ENCODE data around the gene G6PC1. TPM values are rescaled to one million over a fixed set of nuclear protein-coding genes. Genes with fewer than 3 reads are reported as not detected.
"Not testable (repeated sequence)": the region's sequence is repeated elsewhere in the genome, so short reads cannot be mapped to it uniquely, and the experiment has no call there.

G6PC1 gene
- total and polyA plus RNA-seq, 2 of the 4 experiments (the other 2 are of a cell fraction): not detected

GRCh38 chr17:42880776-42881310 is 19.8 kb upstream of the G6PC1 start:
- Histone ChIP-seq H3K56ac (ENCODE audit: extremely low read depth, insufficient read depth, low read length) (no peak overlapping the region), H3K36me3 (ENCODE audit: control insufficient read depth, insufficient read depth, low read length) (no peaks in the 10 kb centered on the region), H3K9me1 (ENCODE audit: insufficient read depth, low read length) (no peaks in the 10 kb centered on the region), H3K27ac (ENCODE audit: insufficient read depth, low read length) (no peak overlapping the region), H4K20me1 (ENCODE audit: insufficient read depth, low read length) (no peaks in the 10 kb centered on the region), H4K5ac (ENCODE audit: low read depth, low read length) (no peak overlapping the region), H2BK5ac (ENCODE audit: low read depth, low read length, poor library complexity, severe bottlenecking) (no peak overlapping the region), H3K79me1 (ENCODE audit: low read depth in 1 of 2, low read length in 2 of 2) (no peaks in the 10 kb centered on the region), H2AK5ac (ENCODE audit: low read depth, low read length) (no peak overlapping the region), H3K9ac (ENCODE audit: low read depth, low read length) (no peak overlapping the region), H3K23ac (ENCODE audit: low read depth, low read length) (no peak overlapping the region), H3K9me3 (ENCODE audit: control insufficient read depth, insufficient read depth, low read length) (no peaks in the 10 kb centered on the region), H2BK15ac (ENCODE audit: low read depth, low read length) (no peak overlapping the region), H2AFZ (replicated peaks; ENCODE audit: low read length, poor library complexity) (no peak overlapping the region), H4K8ac (ENCODE audit: low read depth in 2 of 2, low read length in 2 of 2) (no peak overlapping the region), H3K4me2 (ENCODE audit: low read depth, low read length) (no peak overlapping the region), H3K14ac (replicated peaks; ENCODE audit: low read depth, low read length) (no peak overlapping the region), H2AK9ac (replicated peaks; ENCODE audit: low read depth, low read length, poor library complexity) (no peak overlapping the region), H2BK20ac (ENCODE audit: low read depth, low read length) (no peak overlapping the region), H3K27me3 (ENCODE audit: control insufficient read depth, insufficient read depth, low read length) (peaks cover 31% of the 10 kb centered on the region), H3K4me1 (ENCODE audit: control insufficient read depth, insufficient read depth, low read length) (peaks cover 2% of the 10 kb centered on the region; the same call in 1 of the 2 replicates), H3K4ac (ENCODE audit: low read depth, low read length) (no peak overlapping the region), H4K91ac (ENCODE audit: insufficient read depth, low read depth, low read length) (no peak overlapping the region), H2BK120ac (ENCODE audit: low read depth, low read length) (no peak overlapping the region), H3K4me3 (ENCODE audit: insufficient read depth, low read depth, low read length) (no peak overlapping the region), H3K18ac (ENCODE audit: low read depth, low read length) (no peak overlapping the region)
- ChIA-PET POLR2A (ENCODE audit: unreplicated experiment) (no interaction called here), CTCF (no interaction called here)
- no peak for DNase-seq
- intact Hi-C loops (cut with micrococcal nuclease) (no loop called here), in situ Hi-C loops (cut with MboI; ENCODE audit: low sequenced_read_pairs) (loop anchor here (25.0 kb wide), 1 partner anchor 431 kb away; no protein-coding TSS in a partner anchor), dilution Hi-C loops (cut with HindIII; ENCODE audit: low sequenced_read_pairs, unreplicated experiment) (no loop called here)
- ATAC-seq (ENCODE audit: low read depth): no peak
- no peak for TF ChIP-seq NFE2L2 (IDR thresholded peaks at IDR 0.05; ENCODE audit: low read depth, low read length)
- no peak for TF ChIP-seq USF2 (IDR thresholded peaks at IDR 0.05; ENCODE audit: low read depth, low read length)
- no peak for TF ChIP-seq RFX5 (IDR thresholded peaks at IDR 0.05; ENCODE audit: low read depth, low read length)
- TF ChIP-seq, protein P1, sequence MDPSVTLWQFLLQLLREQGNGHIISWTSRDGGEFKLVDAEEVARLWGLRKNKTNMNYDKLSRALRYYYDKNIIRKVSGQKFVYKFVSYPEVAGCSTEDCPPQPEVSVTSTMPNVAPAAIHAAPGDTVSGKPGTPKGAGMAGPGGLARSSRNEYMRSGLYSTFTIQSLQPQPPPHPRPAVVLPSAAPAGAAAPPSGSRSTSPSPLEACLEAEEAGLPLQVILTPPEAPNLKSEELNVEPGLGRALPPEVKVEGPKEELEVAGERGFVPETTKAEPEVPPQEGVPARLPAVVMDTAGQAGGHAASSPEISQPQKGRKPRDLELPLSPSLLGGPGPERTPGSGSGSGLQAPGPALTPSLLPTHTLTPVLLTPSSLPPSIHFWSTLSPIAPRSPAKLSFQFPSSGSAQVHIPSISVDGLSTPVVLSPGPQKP (IDR thresholded peaks at IDR 0.05; ENCODE audit: borderline replicate concordance, low read depth, low read length): no peak
- TF ChIP-seq MXI1 (IDR thresholded peaks at IDR 0.05; ENCODE audit: borderline replicate concordance, low read depth, low read length): no peak
- TF ChIP-seq CHD1 (IDR thresholded peaks at IDR 0.05; ENCODE audit: low read depth, low read length): no peak
- TF ChIP-seq SMC3 (IDR thresholded peaks at IDR 0.05; ENCODE audit: low read depth, low read length): no peak
- BruUV-seq (replicated peaks): no TSS peak
- WGBS, 2 experiments (ENCODE audit: extremely low coverage in 2 of 2, insufficient read length in 1 of 2): no CpG with 5 or more reads among the region's 5 CpGs

DNA sequence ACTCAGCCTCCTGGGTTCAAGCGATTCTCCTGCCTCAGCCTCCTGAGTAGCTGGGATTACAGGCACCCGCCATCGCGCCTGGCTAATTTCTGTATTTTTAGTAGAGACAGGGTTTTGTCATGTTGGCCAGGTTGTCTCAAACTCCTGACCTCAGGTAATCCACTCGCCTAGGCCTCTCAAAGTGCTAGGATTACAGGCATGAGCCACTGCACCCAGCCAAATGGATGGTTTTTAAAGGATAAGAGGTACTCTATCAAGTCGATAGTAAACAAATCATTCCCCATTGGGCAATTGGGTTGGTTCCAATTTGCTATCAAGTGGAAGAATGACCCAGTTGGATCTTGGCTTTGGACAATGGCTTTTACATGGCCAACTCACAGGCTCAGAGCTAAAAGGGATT is 18.9 kb upstream of the G6PC1 start:
- H3K9me1 ChIP-seq (ENCODE audit: insufficient read depth, low read length); H3K4ac ChIP-seq (ENCODE audit: low read depth, low read length); ATAC-seq (ENCODE audit: low read depth); H3K36me3 ChIP-seq (ENCODE audit: control insufficient read depth, insufficient read depth, low read length); H3K23ac ChIP-seq (ENCODE audit: low read depth, low read length); dilution Hi-C loops (cut with HindIII; ENCODE audit: low sequenced_read_pairs, unreplicated experiment); H3K4me1 ChIP-seq (ENCODE audit: control insufficient read depth, insufficient read depth, low read length); H3K4me2 ChIP-seq (ENCODE audit: low read depth, low read length); H4K20me1 ChIP-seq (ENCODE audit: insufficient read depth, low read length); H4K5ac ChIP-seq (ENCODE audit: low read depth, low read length); H2BK15ac ChIP-seq (ENCODE audit: low read depth, low read length); H3K14ac ChIP-seq (replicated peaks; ENCODE audit: low read depth, low read length); H3K9me3 ChIP-seq (ENCODE audit: control insufficient read depth, insufficient read depth, low read length); H2BK5ac ChIP-seq (ENCODE audit: low read depth, low read length, poor library complexity, severe bottlenecking); DNase-seq; intact Hi-C loops (cut with micrococcal nuclease); H3K18ac ChIP-seq (ENCODE audit: low read depth, low read length); H2AK9ac ChIP-seq (replicated peaks; ENCODE audit: low read depth, low read length, poor library complexity); H2AK5ac ChIP-seq (ENCODE audit: low read depth, low read length); BruUV-seq (replicated peaks); H4K8ac ChIP-seq (ENCODE audit: low read depth in 2 of 2, low read length in 2 of 2); CTCF ChIA-PET; H3K4me3 ChIP-seq (ENCODE audit: insufficient read depth, low read depth, low read length); H2BK20ac ChIP-seq (ENCODE audit: low read depth, low read length); H3K79me1 ChIP-seq (ENCODE audit: low read depth in 1 of 2, low read length in 2 of 2); H3K27ac ChIP-seq (ENCODE audit: insufficient read depth, low read length); H3K56ac ChIP-seq (ENCODE audit: extremely low read depth, insufficient read depth, low read length); H4K91ac ChIP-seq (ENCODE audit: insufficient read depth, low read depth, low read length); POLR2A ChIA-PET (ENCODE audit: unreplicated experiment); H2BK120ac ChIP-seq (ENCODE audit: low read depth, low read length); H2AFZ ChIP-seq (replicated peaks; ENCODE audit: low read length, poor library complexity); H3K9ac ChIP-seq (ENCODE audit: low read depth, low read length): not testable (repeated sequence)
- WGBS, 2 experiments (ENCODE audit: extremely low coverage in 2 of 2, insufficient read length in 1 of 2): no CpG with 5 or more reads among the region's 6 CpGs
- in situ Hi-C loops (cut with MboI; ENCODE audit: low sequenced_read_pairs): loop anchor here (25.0 kb wide), 1 partner anchor 431 kb away; no protein-coding TSS in a partner anchor
- peaks cover 32% of the 10 kb centered on the region for H3K27me3 ChIP-seq (ENCODE audit: control insufficient read depth, insufficient read depth, low read length)
